ENCODE data around the gene GLB1L2. TPM values are rescaled to one million over a fixed set of nuclear protein-coding genes. Genes with fewer than 3 reads are reported as not detected.

Gene GLB1L2
- total and polyA plus RNA-seq, 2 of the 4 experiments (the other 2 are of a cell fraction): under 0.01 to 0.26 TPM

GRCh38 chr11:134374171-134374570, 42.4 kb downstream of the GLB1L2 start:
- Histone ChIP-seq H2BK5ac (ENCODE audit: low read depth, low read length, poor library complexity, severe bottlenecking) (no peak overlapping the region), H3K36me3 (ENCODE audit: control insufficient read depth, insufficient read depth, low read length) (no peaks in the 10 kb centered on the region), H3K9me1 (ENCODE audit: insufficient read depth, low read length) (no peaks in the 10 kb centered on the region), H2BK15ac (ENCODE audit: low read depth, low read length) (no peak overlapping the region), H3K27ac (ENCODE audit: insufficient read depth, low read length) (no peak overlapping the region), H2AK5ac (ENCODE audit: low read depth, low read length) (no peak overlapping the region), H3K4ac (ENCODE audit: low read depth, low read length) (no peak overlapping the region), H4K8ac (ENCODE audit: low read depth in 2 of 2, low read length in 2 of 2) (no peak overlapping the region), H3K14ac (replicated peaks; ENCODE audit: low read depth, low read length) (no peak overlapping the region), H2AK9ac (replicated peaks; ENCODE audit: low read depth, low read length, poor library complexity) (no peak overlapping the region), H3K4me3 (ENCODE audit: insufficient read depth, low read depth, low read length) (no peak overlapping the region), H3K4me2 (ENCODE audit: low read depth, low read length) (no peak overlapping the region), H2AFZ (replicated peaks; ENCODE audit: low read length, poor library complexity) (no peak overlapping the region), H4K20me1 (ENCODE audit: insufficient read depth, low read length) (no peaks in the 10 kb centered on the region), H4K91ac (ENCODE audit: insufficient read depth, low read depth, low read length) (no peak overlapping the region), H2BK120ac (ENCODE audit: low read depth, low read length) (no peak overlapping the region), H3K27me3 (ENCODE audit: control insufficient read depth, insufficient read depth, low read length) (no peaks in the 10 kb centered on the region), H3K9ac (ENCODE audit: low read depth, low read length) (no peak overlapping the region), H3K9me3 (ENCODE audit: control insufficient read depth, insufficient read depth, low read length) (peaks cover 44% of the 10 kb centered on the region), H3K56ac (ENCODE audit: extremely low read depth, insufficient read depth, low read length) (no peak overlapping the region), H3K79me1 (ENCODE audit: low read depth in 1 of 2, low read length in 2 of 2) (no peaks in the 10 kb centered on the region), H3K4me1 (ENCODE audit: control insufficient read depth, insufficient read depth, low read length) (no peaks in the 10 kb centered on the region), H3K23ac (ENCODE audit: low read depth, low read length) (no peak overlapping the region), H2BK20ac (ENCODE audit: low read depth, low read length) (no peak overlapping the region), H4K5ac (ENCODE audit: low read depth, low read length) (no peak overlapping the region), H3K18ac (ENCODE audit: low read depth, low read length) (no peak overlapping the region)
- no CpG with 5 or more reads among the region's 9 CpGs for whole genome bisulfite sequencing, 2 experiments (ENCODE audit: extremely low coverage in 2 of 2, insufficient read length in 1 of 2)
- no peak for TF ChIP-seq NFE2L2 (IDR thresholded peaks at IDR 0.05; ENCODE audit: low read depth, low read length)
- TF ChIP-seq USF2 (IDR thresholded peaks at IDR 0.05; ENCODE audit: low read depth, low read length): no peak
- no peak for TF ChIP-seq CEBPB (IDR thresholded peaks at IDR 0.05; ENCODE audit: low read depth, low read length)
- TF ChIP-seq MAZ (IDR thresholded peaks at IDR 0.05; ENCODE audit: borderline replicate concordance, low read depth, low read length): no peak
- no peak for TF ChIP-seq MAFK (IDR thresholded peaks at IDR 0.05; ENCODE audit: low read depth, low read length)
- TF ChIP-seq MXI1 (IDR thresholded peaks at IDR 0.05; ENCODE audit: borderline replicate concordance, low read depth, low read length): no peak
- TF ChIP-seq CHD1 (IDR thresholded peaks at IDR 0.05; ENCODE audit: low read depth, low read length): no peak
- no peak for TF ChIP-seq POLR2A (IDR thresholded peaks at IDR 0.05; ENCODE audit: low read depth, low read length)
- no peak for TF ChIP-seq FOS (IDR thresholded peaks at IDR 0.05; ENCODE audit: low read depth, low read length)
- ATAC-seq (ENCODE audit: low read depth): no peak
- in situ Hi-C loops (cut with MboI; ENCODE audit: low sequenced_read_pairs): no loop called here
- DNase-seq: no peak
- dilution Hi-C loops (cut with HindIII; ENCODE audit: low sequenced_read_pairs, unreplicated experiment): no loop called here
- BruUV-seq (replicated peaks): no TSS peak
- CTCF ChIA-PET: no interaction called here
- intact Hi-C loops (cut with micrococcal nuclease): no loop called here
- POLR2A ChIA-PET (ENCODE audit: unreplicated experiment): no interaction called here
